ENCODE results near the gene PRRX1.

- TF ChIP-seq POLR2A (IDR thresholded peaks at IDR 0.05; ENCODE audit: low read length) (no peak), GATA1 (IDR thresholded peaks at IDR 0.05; ENCODE audit: low read depth, low read length) (no peak)
These were observed 50.2 kb downstream of the PRRX1 start for GRCh38 chr1:170714163-170714562.

Measured in erythroblast (primary cell).